HT1080 (cell line): ENCODE measurements around the gene MAGI3. TPM values are rescaled to one million over a fixed set of nuclear protein-coding genes. Genes with fewer than 3 reads are reported as not detected.

Experiments
- DNase-seq: peaks from one replicate; pipeline ENCODE4 v3.0.0-alpha.2; 2015; ENCODE audit warnings: low read depth
- total RNA-seq: library from RNA; depleted of rRNA; stranded (reverse); fragments of >200 nt; shearing (Covaris generic); gene quantifications from 2 replicates; pipeline ENCODE4 v1.2.3, GENCODE V29; 2014

MAGI3 gene
- total RNA-seq, 1 experiment from 2014 or later, result 7.8 TPM

DNA sequence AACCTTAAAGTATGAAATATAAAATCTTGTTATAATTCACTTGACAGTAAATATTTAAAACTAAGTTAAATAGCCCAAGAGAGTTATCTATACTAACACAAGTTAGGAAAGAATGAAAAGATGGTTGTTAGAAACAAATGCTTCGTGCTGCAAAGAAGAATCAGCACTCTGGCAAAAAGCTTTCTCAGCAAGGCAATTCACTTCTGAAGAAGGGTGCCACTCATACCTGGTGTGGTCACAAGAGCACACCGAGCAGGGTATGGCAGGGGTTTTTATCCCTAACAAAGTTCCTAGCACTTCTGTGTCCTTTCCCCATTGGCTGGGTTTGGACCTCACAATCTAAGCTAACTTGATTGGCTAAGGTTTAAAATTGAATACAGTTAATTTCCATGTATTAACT is 121.0 kb downstream of the MAGI3 start:
- DNase-seq, result no peak

DNA sequence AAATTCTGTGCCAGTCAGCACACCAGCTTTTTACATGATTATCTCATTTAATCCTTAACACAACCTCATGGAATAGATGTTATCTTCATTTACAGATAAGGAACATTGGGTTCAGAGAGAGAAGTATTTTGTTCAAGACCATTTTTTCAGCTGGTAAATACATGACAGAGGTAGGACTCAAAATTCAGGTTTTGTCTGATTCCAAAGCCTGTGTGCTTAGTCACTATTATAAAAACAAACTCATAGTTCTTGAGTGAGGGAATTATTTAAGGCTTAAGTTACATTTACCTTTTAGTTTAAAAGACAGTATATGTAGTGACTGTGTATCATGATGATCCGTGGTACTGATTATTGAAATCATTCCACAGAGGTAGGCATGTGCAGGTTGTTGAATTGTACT is 125.2 kb downstream of the MAGI3 start:
- DNase-seq, result no peak

DNA sequence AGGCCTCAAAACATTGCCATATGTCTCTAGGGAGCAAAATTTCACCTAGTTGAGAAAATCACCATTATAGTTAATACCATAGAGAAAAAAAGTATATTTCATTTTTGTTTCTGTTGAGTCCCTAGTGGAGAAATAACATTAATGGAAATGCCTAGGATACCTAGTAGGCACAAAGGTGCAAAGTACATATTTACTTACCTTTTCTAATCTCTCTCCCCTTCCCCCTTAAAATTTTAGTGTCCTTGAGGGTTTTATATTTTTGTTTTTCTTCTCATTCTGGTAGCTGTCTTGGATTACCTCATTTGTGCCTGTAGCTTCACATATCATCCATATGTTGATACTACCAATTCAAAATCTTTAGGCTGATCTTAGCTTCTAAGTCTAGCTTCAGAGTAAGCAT is 127.0 kb downstream of the MAGI3 start:
- DNase-seq, result no peak

DNA sequence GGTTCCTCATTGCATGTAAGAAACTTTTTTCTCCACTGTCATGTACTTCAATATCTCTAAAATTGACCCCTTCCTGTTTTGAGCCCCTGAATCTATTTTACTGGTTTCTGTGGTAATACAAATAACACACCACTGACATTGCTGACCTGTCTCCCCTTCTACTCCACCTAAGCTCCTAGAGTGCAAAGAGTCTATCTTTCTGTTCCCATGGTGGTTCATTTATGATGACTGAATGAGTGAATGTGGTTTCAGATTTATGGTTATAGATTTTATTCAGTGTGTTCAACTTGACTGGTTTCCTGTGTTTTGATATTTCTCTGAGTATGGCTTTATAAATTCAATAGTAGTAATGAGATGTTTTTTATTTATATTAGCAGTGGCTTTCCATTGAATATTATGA is 127.7 kb downstream of the MAGI3 start:
- DNase-seq, result no peak

DNA sequence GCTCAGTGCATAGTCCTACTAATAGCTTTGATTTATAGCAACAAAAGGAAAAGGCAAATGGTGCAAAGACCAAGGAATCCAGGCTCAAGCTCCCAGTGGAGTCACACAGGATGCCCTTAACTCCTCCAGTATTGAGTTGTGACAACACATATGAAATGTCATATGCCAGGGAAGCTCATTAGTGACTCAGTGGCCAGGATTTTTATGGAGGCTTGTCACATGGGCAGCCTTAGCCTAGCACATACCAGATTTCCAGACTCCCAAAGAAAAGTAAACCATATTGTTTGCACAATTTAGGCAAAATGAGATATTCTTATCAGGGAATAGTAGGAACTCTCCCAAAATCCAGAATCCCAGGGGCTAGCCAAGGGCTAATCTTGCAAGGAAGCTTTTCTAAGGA is 129.2 kb downstream of the MAGI3 start:
- DNase-seq, result peak; percentile 38

DNA sequence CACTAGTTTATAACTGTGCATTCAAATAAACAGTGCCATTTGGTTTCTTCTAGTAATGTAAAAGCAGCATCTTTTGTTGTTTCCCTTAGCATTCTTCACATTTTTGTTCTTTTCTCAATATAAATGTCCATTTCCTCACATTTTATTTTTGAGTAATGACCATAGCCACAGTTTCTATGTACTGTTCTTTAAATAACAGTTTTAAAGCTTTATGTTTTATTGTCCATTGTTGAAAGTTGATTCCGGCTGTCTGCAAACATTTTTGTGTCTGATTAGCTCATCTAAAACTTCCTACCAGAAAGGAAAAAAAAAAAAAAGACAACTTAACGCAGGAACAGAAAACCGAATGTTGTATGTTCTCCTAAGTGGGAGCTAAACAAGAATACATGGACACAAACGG is 139.7 kb downstream of the MAGI3 start:
- DNase-seq, result no peak

DNA sequence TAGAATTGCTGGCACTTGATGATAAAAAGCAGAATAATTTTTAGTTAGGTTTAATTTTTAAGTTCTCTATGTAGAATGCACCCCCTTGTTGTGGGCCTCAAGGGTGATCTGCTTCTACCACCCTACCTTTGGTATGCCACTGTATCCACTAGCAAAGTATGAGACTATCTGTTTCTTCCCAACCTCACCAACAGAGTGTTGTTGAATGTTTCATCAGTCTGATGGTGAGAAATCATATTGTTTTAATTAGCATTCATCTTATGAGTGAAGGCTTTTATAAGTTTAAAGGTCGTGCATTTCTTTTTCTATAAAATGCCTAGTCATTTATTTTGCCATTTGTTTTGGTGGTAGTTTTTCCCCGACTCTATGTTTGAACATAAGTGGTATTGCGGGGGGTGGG is 141.0 kb downstream of the MAGI3 start:
- no peak for DNase-seq

DNA sequence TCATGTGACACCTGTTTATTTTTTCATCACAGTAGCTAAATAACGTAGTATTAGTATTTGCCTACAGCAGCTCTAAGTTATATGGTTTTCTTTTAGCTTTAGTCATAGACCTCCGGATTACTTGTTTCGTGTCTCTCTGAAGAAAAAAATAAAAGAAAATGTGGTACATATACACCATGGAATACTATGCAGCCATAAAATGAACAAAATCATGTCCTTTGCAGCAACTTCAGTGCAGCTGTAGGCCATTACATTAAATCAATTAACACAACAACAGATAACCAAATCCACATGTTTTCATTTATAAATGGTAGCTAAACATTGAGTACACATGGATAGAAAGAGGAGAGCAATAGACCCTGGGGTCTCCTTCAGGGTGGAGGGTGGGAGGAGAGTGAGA is 142.7 kb downstream of the MAGI3 start:
- DNase-seq, result no peak

DNA sequence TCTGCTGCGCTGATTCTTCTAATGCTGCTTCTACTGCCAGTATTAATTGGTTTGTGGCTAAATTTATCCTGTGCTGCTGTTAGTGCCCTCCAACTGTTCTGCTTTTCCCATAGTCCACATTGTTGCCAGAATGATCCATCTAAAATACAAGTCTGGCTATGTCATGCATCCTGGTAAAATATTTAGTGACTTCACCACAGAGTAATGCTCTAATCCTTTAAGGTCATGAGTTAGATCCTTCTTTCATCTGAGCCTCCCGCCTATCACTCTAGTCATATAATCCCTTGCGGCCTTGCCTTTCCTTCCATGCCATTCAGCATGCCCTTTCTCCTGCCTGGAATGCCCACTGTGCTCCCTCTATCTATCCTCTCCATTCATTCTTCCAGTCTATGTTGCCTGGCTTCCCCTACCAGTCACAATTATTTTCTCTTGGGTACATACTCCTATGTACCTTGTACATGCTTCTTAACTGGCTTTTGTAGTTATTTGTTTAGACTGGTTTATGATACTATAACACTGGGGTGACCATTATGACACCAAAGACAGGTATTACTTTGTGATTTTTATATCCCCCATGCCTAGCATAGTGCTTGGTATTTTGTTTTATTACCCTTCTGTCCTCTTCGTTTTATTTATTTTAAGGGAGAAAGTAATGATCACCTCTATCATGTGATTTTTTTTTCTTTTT is 144.0 kb downstream of the MAGI3 start:
- DNase-seq, result peak; percentile 36

DNA sequence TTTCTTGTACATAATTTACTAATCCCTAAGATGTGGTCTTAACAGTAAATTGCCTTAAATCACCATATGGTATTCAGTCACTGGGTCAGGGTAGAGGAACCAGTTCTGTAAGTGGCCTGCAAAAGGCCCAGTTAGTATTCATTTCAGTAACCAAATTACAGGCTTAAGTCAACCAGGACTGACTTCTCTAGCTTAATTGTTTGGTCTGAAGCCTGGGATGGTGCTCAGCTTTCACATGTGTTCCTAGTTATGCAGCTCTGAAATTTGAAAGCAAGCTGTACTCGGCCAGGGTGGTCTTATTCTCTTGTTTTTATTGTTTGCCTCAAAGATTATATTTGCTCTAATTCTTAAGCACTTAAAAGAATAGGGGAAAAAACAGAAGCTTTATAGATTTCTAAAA is 144.6 kb downstream of the MAGI3 start:
- no peak for DNase-seq

DNA sequence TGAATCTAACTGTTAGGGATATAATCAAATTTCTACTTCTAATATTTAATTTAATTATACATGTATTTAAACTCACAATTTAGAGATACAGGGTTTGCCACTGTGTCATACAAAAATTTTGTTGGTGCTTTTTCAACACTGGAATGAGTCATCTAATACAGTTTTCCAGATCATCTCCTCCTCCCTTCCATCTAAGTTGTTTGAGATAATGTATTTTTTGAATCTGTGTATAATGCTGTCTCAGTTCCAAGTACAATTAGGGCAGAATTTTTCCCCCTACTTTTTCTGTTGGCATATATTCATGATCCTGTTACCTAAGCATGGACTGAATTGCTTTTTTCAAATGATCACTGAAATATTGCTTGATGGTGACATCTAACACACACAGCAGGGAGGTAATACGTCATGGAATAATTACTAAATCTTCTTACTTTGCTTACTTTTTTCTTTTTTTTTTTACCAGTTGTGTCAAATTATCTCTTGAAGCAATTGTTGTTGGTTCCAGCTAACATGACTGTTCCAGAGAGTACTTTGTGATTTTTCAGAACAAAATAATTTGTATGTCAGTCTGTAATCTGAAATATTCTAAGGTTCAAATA is 146.0 kb downstream of the MAGI3 start:
- no peak for DNase-seq

DNA sequence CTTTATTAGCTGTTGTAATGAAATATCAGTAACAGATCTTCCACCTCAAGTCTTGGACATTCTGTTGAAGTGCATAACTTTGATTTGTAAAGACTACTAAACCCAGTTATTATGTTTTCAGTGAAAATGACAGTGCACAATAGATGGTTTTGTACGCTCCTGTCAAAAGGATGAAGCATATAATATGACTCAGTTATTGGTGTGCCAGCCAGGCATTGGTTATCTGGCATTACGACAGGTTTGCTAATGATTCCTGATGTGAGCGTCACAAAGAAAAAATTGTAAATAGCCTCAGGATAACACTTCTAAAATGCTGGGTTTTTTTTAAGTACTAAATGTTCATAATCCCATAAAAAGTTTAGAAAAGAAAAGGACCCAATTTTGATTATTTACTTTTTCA is 147.9 kb downstream of the MAGI3 start:
- no peak for DNase-seq

DNA sequence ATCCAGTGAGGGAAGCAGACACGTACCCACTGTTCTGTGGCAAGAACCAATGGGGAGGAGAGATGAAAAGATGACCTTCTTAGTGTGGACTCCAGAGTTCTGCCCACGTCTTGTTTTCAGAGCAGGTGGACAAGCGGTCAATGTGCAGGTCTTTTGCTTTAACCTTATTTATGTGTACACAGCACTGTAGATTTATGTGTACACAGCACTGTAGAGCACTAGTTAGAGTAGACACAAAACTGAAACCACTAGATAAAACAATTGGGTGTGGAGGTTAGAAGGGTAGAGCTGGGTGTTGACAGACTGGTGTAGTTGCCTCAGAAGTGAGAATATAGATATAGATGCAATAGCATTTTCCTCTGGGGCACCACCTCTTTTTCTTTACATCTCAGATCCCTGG is 150.0 kb downstream of the MAGI3 start:
- no peak for DNase-seq

DNA sequence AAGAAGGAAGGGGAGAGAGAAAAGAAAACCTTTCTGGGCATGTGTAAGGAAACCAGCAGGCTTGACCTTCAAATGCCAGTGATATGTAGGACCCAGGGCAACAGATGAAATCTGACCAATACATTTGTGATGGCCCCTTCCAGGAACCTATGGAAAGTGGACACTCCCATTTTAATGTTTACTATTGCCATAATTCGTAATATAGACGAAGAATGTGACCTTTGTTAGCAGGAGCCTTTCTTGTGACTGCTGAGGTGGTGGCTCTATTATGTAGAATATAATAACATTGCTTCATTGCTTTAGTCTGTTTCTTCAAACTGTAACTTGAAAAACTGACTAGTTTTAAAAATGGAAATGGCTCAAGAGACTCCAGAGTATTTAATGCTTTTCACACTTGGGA is 150.8 kb downstream of the MAGI3 start:
- no peak for DNase-seq

DNA sequence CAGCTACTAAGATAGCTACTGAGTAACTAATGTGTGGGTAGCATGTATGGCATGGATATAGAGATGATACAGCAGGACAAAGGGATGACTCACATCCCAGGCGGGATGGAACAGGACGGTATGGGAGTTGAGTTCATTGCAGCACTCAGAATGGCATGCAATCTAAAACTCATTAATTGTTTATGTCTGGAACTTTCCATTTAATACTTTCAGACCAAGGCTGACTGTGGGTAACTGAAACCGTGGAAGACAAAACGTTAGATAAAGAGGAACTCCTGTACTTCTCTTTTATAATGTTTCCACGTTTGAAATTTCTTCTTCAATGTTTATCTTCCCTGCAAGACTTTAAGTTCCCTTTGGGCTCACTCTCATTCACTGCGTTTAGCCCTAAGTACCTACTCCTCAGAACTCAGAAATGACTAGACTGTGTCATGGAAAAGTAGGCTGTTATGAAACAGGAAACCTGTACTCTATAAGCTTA is 151.9 kb downstream of the MAGI3 start:
- DNase-seq, result peak; percentile 76

DNA sequence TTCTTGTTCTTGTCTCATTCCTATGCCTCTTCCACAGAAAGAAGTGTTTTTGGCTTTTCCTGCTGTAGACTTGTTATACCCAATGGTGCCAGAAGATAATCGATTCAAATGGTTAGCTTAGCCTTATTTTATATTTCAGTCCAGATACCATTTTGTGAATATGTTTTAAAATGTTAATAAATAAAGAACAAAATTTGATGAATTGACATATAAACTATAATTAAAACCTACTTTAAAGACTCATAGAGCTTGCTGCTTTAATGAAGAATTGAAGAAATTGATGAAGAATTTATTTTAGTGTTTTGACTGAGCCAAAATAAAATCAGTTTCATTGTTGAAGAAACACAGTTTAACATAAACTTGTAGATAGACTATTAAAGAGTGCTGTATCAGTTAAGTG is 152.8 kb downstream of the MAGI3 start:
- no peak for DNase-seq

DNA sequence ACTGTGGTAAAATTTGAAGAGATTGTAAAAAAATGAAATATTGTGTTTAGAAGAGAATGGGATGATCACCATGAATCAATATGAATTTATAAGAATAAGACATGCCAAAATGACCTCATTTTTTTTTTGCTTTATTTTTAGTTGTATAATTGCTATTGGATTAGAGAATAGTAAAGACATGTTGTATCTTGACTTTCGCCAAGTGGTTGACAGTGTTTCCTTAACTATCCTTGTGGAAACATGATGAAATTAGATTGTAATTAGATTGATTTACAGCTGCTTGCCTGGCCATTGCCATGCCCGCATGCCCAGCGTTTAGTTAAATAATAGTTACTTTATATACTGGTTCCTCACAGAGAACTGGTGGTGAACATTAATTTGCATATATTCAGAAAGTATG is 154.9 kb downstream of the MAGI3 start:
- DNase-seq, result no peak

DNA sequence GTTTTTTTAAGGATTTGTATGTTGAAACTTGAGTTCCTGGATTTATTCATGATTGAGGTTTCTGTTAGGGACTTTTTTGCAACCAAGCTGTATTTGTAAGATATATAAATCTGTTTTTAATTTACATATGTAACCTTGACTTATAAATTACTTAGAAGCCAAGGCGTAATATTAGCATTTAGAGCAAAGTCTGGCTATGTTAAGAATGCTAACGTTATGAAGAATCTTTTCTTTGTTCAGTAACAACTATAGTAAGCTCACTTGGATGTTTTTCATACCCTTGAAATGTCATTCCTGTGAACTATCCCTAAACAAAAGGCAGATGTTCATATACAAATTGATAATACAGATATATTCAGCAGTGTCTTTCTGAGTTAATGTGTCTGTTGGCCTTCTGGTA is 155.3 kb downstream of the MAGI3 start:
- DNase-seq, result no peak

DNA sequence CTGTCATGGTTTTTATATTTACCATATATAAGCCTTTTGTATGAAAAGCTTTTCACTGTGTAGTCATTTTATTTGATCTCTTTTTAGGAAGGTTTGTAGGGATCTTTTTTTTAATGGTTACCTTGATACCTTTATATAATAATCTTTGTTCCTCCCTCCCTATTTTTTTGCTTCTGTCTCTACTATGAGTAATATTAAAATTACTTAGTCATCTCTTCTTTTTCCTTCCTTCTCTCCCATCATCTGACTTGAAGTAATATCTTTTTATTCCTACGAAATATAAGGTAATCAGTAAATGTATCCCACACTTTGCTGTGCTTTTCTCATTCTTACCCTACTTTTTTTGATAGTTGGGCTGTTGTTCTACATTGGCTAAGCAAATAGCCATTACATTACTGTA is 161.4 kb downstream of the MAGI3 start:
- DNase-seq, result no peak

DNA sequence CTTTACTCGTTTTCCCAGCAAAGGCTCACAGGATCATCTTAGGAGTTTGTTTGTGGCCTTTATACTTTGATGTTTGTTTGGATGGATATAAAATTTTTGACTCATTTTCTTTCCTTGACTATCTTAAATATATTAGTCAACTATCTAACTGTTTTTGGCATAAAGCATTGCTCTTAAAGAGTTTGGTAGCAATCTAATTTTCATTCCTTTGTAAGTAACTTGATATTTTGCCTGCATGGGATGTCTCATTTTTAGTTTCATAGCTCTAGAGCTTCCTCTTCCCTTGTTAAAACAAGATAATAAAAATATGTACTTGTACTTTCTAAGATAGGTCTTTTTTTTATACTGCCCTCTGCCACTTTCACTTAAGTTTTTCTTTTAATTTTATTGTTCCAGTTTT is 161.9 kb downstream of the MAGI3 start:
- no peak for DNase-seq

DNA sequence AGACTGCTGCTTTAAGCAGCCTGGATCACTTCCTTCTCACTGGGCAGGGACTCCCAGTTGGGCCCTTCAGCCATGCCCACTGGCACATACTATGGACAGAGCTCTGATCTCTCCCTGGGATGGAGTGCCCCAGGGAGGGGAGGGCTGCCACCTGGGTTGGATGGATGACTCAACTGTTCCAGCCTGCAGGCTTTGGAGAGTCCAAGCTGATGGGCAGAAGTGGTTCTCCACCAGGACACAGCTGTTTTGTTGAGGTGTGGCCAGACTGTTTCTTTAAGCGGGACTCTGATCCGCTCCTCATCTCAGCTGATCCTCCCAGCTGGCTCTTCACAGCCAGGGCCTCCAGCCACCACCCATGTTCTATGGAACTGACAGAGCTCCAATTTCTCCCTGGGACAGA is 166.9 kb downstream of the MAGI3 start:
- peak; percentile 11 for DNase-seq

DNA sequence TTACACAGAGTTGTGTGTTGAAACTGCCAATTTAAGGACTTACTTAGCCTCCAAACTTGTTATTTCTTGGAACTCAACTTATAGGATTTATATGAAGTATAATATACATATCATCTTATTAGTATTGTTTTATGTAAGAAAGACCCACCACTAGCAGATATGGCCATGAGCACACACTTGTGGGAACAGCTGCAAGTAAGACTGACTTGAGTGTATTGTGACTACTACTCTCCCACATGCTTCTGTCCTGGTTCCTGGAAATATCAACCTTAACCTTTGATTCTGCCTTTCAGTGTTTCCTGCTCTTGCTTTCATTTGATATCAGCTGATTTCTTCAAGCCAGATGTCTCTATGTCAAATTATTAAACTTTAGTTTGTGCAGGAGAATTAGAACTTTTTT is 175.3 kb downstream of the MAGI3 start:
- no peak for DNase-seq

DNA sequence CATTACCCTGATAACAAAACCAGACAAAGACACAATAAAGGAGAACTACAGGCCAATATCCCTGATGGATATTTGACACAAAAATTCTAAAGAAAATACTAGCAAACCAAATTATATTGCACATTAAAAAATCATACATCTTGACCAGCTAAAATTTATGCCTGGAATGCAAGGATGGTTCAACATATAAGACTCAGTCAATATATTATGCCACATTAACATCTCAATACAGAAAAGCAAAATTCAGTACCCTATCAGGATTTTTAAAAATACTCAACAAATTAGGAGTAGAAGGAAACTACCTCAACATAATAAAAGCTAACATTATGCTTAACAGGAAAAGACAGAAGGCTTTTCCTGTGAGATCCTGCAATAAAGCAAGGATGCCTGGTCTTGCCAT is 177.1 kb downstream of the MAGI3 start:
- no peak for DNase-seq
